Hepatic stellate cell (primary cell): ENCODE data around the gene CEMIP.

Experiments used
- DNase-seq: peaks from one replicate; pipeline ENCODE4 v3.0.0; 2011; ENCODE audit warnings: low spot score

The CEMIP gene

DNA sequence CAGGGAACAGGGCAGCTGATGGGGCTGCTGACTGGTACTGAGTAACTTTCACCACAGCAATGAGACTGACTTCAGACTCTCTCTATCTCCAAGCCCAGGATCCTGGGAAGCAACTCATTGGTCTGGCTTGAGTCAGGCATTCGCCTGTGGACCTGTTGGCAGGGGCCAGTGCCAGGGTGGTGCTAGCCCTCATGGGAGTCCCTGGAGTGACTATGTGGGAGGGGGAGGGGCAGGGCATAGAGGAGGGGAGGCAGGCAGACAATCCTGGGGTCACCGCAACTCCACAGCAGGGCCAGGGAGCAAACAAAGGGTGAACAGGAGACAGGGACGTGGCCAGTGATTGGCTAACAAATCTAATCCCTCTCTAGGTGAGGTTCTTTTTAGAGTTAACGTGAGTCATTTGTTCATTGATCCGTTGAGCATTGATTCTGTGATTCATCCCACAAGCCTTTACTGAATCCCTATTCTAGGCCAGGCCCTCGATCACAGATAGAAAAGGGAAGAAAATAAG, 71.8 kb downstream of the CEMIP start:
- no peak for DNase-seq

DNA sequence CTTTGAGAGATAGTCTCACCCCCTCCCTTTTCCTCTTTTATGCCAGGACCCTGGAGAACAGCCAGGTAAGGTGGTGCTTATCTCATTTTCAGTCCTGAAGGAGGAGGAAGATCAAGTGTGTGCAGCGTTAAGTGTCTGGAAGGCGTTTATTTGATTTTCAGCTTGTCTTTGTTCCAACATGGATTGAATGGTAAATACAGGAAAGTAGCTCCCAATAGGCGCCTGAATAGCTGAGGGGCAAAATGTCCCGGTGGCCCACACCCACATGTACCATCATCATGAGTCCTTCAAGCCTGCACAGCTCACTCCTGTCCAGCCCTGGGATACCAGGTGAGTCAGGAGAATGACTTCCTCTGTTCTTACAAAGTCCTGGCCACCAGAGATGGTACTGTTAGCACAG, 73.5 kb downstream of the CEMIP start:
- no peak for DNase-seq

DNA sequence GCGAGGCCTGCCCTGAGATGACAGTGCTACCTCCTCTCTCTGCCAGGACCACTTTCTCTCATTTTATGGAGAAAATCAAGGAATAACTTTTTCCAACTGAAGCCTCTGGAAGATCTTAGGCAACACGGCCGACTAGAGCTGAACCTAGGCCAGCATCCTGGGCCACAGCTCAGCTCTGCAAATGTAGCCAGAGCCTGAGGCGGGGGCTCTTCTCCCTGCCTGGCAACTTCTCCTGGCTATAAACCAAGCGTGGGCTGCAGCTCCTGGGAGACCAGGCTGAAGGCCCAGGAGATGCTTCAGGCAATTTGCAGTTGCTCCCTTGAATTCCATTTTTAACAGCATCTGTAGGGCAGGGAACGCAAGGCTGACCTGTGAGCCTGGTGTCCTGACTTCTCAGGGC, 74.9 kb downstream of the CEMIP start:
- DNase-seq: no peak

DNA sequence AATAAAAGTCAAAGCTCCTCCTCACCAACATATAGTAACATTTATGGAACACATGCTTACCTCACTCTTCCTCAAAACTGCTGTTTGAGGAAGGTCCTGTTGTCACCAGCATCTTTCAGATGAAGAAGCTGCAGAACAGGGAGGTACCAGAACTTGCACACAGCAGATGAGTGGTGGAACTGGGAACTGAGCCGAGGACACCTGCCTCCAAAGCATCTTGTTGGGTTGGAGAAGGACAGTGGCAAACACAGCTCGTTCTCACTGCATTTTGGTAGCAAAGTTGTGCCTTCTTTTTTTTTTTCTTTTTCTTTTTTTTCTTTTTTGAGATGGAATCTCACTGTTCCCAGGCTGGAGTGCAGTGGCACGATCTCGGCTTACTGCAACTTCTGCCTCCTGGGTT, 76.0 kb downstream of the CEMIP start:
- no peak for DNase-seq

DNA sequence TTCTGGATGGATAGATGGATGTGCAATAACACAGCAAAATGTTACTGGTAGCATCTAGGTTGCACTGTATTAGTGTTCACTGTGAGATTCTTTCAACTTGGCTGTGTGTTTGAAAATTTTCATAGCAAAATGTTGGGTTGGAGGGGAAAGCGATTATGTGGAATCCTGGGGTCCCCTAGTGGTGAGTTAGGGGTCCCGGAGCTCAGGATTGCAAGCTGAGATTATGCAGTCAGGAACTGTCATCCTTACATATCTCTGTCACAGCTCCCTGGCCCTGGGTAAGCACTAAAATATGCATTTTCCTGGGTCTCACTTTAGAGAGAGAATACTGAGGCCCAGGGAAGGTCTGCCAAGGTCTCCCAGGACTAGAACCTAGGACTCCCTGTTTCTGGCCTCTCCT, 77.2 kb downstream of the CEMIP start:
- DNase-seq: no peak

DNA sequence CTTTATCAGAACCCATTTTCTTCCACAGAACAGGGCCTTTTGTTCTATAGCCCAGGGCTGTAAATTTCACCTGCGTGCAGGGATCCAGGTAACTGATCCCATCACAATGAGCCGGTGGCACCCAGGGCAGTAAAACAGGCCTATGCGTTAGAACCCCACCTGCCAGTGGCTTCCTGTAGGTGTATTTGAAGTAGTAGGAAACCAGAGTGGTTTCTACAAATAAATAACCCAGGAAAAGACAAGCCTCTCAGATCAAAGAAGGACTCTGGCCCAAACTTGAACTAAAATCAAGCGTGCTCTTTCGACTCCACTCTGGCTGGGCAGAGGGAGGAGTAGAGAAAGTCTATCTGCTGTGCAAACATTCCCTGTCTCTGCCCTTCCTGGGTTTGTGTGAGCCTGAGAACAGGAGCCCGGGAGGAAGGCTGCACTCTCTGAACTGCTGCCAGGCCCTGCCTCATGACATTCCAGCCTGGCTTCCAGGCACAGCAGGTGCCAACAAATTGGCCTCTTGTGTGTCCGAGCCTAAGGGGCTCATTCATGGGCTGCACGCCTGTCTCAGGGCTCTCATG, 77.7 kb downstream of the CEMIP start:
- no peak for DNase-seq

DNA sequence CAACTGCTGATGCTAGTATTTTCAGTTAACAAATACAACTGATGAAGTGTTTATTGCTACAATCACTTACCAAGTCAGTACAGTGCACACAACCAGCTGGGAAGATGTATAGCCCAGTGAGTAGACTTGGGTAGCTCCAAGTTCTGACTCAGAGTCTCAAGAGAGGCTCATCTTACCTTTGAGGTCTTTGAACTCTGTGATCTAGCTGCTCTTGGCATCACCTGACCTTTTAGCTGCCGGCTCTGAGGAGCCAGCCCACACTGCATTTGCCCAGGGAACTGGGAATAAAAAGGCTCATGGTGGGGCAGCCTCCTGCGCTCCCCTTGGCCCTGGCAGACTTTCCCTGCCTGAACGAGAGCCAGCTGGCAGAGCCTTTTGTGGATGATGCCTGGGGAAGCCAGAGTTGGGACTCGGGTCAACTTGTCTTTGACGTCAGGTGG, 82.6 kb downstream of the CEMIP start:
- DNase-seq: no peak

DNA sequence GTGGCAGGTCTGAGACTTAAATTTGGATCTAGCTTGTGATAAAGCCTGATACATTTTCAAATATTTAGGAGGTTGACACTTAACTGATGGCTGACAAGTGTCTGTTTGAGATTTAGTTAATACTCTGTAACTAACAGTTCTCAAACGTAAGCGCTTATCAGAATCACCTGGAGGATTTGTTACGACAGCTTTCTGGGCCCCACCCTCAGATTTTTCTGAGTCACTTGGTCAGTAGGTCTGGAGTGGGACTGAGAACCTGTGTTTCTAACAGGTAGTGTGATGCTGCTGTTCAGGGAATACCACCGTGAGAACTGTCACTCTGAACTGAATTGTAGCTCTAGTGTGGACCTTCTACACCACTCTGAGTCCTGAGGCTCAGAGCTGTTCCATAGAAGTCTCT, 85.5 kb downstream of the CEMIP start:
- DNase-seq: no peak

DNA sequence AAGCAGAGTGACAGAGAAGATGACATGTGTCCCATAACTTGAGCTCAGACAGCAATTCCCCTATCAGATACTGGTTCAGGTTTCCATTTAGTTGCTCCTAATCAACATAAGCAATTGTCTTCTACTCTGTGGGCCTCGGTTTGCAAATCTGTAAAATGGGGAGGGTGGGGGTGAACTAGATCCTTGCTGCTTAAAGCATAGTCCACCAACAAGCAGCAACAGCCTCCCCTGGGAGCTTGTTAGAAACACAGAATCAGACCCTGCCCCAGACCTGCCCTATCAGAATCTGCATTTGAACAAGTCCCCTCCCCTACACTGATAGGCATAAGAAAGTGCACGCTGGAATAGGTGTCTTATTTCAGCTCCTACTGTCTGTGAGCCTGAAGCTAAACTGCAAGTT, 87.8 kb downstream of the CEMIP start:
- no peak for DNase-seq

DNA sequence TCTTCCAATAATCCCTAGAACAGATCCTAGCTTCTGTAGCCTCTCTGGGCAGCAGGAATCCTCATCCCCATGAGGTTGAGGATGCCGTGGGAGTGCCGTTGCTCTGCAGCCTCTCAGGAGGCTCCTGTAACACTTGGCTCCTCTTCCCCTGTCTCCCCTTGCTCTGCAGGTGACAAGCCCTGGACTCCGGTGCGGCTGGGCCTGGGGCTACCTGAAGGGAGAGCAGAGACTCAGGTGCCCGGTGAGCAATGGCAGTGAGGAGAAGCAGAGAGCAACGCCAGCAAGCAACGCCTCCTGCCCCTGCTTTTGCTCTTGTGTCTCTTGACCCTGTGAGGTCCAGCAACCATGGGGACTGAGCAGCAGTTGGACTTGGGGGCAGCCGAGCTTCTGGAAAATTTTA, 91.2 kb downstream of the CEMIP start:
- DNase-seq: no peak

DNA sequence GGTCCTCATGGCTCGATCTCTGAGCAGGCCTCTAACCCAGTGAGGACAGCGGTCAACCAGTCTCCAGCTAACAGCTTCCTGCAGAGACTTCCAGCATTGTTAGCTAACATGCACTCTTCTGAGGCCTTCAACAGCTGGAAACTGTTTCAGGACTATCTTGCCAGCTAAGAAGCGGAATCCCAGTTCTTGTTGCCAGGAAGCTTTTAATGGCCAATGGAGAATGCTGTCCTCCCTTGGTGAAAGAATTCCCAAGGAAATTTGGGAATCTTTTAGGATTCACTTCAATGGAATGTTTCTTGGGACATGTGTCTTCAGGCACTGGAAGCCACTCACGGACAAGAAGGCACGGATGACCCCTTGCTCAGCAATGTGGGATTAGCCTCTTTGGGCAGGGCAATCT, 91.7 kb downstream of the CEMIP start:
- DNase-seq: peak; percentile 66

DNA sequence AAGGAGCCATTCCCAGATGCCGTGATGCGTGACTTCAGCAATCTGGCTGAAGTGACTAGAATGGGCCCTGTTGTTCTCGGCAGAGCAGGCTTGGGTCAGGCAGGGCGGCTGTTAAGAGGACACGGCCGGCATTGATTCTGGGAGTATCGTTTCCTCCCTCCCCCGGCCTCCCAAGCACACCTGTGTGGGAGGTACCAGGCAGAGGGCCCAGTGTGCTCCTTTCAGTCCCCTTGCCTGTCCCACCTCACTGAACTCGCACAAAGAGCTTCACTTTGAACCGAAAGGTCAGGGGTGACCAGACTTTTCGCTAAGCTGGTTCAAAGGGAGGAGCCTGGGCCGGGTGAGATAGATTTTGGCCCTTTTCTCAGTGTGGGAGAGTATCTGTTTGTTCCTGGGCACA, 92.7 kb downstream of the CEMIP start:
- no peak for DNase-seq

DNA sequence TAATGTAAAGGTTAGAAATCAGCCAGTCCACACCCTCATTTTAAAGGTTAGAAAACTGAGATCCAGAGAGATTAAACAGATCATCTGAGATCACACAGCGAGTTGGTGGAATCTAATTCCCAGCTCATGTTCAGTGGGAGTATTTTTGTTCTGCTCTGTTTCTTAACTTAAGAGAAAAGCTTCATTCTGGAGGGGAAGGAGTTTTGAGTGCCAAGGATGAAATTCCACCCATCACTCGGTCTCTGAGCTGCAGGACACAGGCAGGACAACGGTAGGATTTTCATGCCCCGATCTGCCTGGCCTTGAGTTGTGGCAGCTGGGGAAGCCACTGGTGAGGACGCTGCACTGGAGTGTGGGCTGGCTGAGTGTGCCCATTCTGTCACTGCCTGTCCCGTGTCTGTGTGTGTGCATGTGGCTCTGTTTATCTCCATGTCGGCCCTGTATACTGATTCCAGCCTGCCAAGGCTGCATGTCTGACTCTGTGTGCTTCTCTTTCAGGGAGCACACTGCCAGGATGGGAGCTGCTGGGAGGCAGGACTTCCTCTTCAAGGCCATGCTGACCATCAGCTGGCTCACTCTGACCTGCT, 94.3 kb downstream of the CEMIP start:
- DNase-seq: no peak

DNA sequence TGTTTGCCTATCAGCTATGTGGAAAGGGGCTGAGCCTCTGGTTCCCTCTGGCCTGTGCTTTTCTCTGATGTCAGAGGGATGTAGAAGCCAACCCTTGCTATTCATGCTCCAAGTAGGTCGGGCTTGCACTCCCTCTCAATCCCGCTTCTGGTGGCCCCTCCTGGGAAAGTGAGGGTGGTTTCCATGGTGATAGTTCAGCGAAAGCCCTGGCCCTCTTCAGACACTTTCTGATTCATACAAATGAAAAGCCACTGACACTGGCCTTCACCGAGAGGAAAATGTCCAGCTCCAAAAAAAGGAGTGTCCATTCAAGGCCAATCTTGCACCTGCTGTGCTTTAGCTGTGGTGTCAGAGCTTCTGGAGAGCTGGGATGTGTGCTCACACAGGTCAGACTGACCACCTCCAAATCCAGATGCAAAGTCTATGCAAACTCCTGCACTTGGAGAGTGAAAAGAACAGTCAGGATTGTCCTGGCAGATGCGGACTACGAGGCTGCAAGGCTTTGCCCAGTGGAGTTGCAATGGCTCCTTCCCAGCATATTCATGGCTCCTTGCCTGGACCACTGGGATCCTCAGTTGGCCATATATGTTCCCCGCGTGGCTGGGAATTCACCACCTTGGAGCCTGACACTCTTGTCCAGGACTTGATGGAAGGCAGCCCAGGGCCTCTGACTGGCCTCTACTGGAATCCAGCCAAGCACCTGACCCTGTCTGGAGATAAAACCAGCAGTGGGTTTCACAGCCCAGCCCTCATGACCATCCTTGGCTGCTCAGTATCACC, 96.6 kb downstream of the CEMIP start:
- no peak for DNase-seq

DNA sequence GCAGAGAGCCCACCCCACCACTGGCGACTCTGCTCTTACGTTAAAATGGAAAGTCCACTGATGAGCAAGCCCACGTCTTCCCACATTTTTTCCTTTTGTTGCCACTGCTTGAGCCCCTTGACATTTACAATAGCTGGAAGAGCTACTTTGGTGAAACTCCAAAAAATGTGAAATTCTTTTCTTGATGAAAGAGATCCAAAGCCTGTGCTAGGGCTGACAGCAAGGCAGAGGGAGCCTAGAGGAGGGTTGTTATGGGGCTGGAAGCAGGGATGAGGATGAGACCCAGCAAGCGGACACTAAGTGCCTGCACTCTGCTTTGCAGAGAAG, 97.1 kb downstream of the CEMIP start:
- no peak for DNase-seq

DNA sequence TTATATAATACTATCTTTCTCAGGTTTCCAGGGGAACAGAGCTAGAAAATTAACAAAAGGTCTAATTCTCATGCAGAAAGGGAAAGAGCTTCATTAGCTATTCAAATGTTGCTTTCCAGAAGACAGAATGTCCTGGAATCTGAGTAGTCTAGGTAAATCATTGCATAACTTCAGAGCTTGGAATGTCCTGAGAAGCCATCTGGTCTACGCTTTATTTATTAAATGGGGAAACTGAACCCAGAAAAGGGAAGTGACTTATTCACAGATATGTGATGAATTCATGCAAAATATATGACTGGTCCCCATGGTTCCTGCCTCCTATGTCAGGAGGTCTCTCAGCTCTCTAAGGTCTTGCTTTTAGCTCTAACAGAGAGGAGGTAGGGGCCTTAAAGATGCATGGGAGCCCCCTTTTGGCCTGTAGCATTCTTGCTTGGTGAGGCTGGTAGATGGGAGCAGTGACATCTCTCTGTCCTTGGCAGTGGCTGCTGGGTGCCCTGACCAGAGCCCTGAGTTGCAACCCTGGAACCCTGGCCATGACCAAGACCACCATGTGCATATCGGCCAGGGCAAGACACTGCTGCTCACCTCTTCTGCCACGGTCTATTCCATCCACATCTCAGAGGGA, 99.2 kb downstream of the CEMIP start:
- no peak for DNase-seq

DNA sequence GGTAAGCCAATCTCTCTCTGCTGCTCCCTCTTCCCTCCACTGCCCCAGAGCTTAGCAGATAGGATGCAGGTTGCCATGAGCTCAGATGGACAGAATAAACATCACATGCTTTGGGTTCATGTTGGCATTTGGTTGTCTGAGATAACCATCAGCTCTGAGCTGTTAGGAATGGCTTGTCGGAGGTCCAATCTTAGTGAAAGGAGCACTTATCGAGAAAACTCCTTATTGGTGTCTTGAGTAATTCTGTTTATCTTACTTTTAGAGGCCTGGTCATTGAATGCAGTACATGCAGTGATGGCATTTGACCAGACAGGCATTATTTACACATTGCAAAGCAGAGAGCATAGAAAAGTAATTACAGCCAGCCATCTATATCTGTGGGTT, 99.7 kb downstream of the CEMIP start:
- no peak for DNase-seq

DNA sequence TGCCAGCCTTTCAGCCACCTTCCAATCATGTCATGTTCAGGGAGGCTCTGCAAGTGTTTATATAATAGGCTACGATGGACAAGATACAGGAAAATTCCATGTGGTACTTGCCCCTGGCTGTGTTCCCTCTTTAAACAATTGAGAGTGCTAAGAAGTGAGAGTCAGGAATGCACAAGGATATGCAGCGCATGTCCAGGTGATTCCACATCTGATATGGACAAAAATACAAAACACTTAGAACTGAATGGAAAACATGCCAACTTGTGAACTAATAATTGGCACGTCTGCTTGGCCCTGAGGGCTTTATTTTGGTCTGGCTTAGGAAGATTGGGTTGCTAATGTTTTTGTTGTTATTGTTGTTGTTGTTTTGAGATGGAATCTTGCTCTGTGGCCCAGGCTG, 100.9 kb downstream of the CEMIP start:
- no peak for DNase-seq

DNA sequence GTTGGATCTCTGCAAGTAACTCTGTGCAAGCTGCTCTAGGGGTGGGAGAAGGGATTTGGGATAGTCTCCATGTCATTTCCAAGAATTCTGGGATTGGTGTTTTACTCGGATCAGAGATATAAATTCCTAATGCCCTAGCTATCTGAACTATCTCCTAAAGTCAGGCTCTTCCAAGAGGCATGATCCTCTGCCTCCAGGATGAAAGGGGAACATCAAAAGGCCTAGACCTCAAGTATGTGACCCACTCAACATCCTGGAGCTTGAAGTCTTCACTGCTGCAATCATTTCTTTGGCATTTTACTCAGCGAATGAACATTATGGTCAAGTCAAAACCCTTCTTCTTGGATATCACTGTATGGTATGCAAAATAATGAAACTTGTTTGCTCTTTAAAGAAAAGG, 104.5 kb downstream of the CEMIP start:
- no peak for DNase-seq

DNA sequence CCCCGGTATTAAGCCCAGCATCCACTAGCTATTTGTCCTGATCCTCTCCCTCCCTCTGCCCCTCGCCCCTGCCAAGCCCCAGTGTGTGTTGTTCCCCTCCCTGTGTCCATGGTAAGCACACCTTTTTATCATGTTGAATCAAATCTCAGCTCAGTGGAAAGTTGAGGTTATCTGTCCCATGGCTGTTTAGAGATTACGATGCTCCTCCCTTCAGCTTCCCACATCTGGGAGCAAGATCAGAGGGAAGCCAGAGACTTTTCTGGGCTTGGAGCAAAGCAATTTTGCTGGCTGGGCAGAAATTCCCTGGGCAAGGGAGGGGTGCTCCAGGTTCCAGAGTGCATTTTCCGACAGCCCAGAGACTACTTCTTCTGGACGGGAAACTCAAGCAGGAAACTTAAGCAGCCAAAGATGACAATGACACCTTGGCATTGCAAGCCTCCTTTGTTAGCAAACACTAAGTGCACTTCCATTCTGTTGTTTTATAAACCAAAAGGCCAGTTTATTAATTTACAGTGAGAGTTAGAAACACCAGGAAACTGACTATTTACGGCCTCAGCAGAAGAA, 105.9 kb downstream of the CEMIP start:
- no peak for DNase-seq

DNA sequence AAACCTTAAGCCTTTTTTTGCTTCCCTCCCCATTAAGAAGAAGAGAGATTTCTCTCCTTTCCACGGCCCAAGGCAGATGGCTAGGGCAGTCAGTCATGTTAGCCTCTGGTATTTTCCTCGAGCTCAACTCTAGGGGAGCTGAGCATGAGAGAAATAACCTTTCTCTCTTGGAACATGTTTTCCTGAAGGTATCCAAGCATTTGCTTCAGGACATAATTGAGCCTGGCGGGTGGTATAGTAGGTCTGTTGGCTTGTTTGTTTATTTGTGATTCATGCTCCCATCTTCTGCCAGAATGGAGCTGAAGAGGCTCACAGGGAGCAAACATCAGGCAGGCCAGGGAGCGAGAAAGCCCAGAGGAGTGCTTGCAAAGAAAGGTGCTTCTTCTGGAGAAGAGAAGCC, 108.0 kb downstream of the CEMIP start:
- DNase-seq: no peak

DNA sequence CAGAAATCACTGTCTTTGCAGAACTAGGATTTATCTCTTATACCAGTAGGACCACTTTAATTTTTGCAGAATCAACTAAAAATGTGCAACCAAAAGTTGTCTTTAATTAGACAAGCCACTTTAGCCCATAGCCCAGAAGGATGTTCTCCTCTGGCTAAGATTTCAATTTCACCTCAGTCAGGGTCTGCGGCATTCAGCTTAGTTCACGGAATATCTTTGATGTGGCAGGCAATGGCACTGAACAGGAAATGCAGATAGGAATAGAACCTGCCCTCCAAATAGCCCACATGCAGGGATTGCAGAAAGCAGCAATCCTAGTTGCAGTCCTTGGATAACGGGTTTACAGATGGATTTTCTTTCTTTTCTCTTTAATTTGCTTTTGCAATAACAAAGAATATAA, 109.7 kb downstream of the CEMIP start:
- DNase-seq: no peak
